Measurements from ENCODE around the gene TBC1D5. TPM values are rescaled to one million over a fixed set of nuclear protein-coding genes. Genes with fewer than 3 reads are reported as not detected.
A peak's percentile ranks its signal among the peaks of the same experiment; 100 is the strongest.

Gene TBC1D5
- total and polyA plus RNA-seq, 8 donors, result 47.4 to 74.8 (median 55.3) TPM

GRCh38 chr3:17372362-17373210, 369.8 kb downstream of the TBC1D5 start:
- DNase-seq (no peak), ATAC-seq (no peak)
- Histone ChIP-seq H3K27me3 (no peaks in the 10 kb centered on the region), H3K9me3 (no peaks in the 10 kb centered on the region), H3K27ac (no peak overlapping the region), H3K4me1 (no peaks in the 10 kb centered on the region), H3K36me3 (peaks cover 0 to 17% of the 10 kb centered on the region in 2 donors), H3K4me3 (no peak overlapping the region)
- TF ChIP-seq CTCF (IDR thresholded peaks at IDR 0.05), result no peak
- intact Hi-C loops (cut with DNase I), result no loop called here

GRCh38 chr3:17369973-17370372, 372.5 kb downstream of the TBC1D5 start:
- Histone ChIP-seq H3K27ac (no peak overlapping the region), H3K27me3 (no peaks in the 10 kb centered on the region), H3K4me3 (no peak overlapping the region), H3K36me3 (peaks cover 0 to 12% of the 10 kb centered on the region in 2 donors), H3K9me3 (no peaks in the 10 kb centered on the region), H3K4me1 (no peaks in the 10 kb centered on the region)
- ATAC-seq, result no peak
- TF ChIP-seq CTCF (IDR thresholded peaks at IDR 0.05), result no peak
- intact Hi-C loops (cut with DNase I), result no loop called here
- no peak for DNase-seq

GRCh38 chr3:17367171-17367570, 375.3 kb downstream of the TBC1D5 start:
- no peak for TF ChIP-seq CTCF (IDR thresholded peaks at IDR 0.05)
- intact Hi-C loops (cut with DNase I), result no loop called here
- no peak for ATAC-seq
- no peaks in the 10 kb centered on the region for H3K27me3 ChIP-seq
- no peak overlapping the region for H3K27ac ChIP-seq
- no peaks in the 10 kb centered on the region for H3K4me1 ChIP-seq
- DNase-seq, result no peak
- no peak overlapping the region for H3K4me3 ChIP-seq
- H3K36me3 ChIP-seq, result peaks cover 0 to 12% of the 10 kb centered on the region in 2 donors
- H3K9me3 ChIP-seq, result no peaks in the 10 kb centered on the region

GRCh38 chr3:17360991-17361390, 381.4 kb downstream of the TBC1D5 start:
- no peaks in the 10 kb centered on the region for H3K27me3 ChIP-seq
- no peaks in the 10 kb centered on the region for H3K9me3 ChIP-seq
- H3K27ac ChIP-seq, result no peak overlapping the region
- no peak for TF ChIP-seq CTCF (IDR thresholded peaks at IDR 0.05)
- intact Hi-C loops (cut with DNase I), result no loop called here
- no peak overlapping the region for H3K4me3 ChIP-seq
- peak in 1 of 4 donors; percentile 3 for DNase-seq
- H3K4me1 ChIP-seq, result no peaks in the 10 kb centered on the region
- no peaks in the 10 kb centered on the region for H3K36me3 ChIP-seq
- no peak for ATAC-seq

- Histone ChIP-seq H3K36me3 (no peaks in the 10 kb centered on the region), H3K27me3 (no peaks in the 10 kb centered on the region), H3K4me3 (no peak overlapping the region), H3K4me1 (no peaks in the 10 kb centered on the region), H3K9me3 (no peaks in the 10 kb centered on the region), H3K27ac (no peak overlapping the region)
- DNase-seq, result no peak
- no peak for ATAC-seq
- no peak for TF ChIP-seq CTCF (IDR thresholded peaks at IDR 0.05)
- intact Hi-C loops (cut with DNase I), result no loop called here
Observed at GRCh38 chr3:17359911-17360310, 382.5 kb downstream of the TBC1D5 start.
